GM10266 (cell line): Measurements from ENCODE around the gene PNPLA3.

ENCODE experiments used
- DNase-seq: peaks from one replicate; pipeline ENCODE4 v3.0.0; 2012; ENCODE audit errors: extremely low spot score
- CTCF ChIP-seq: IDR thresholded peaks from 2 replicates; pipeline ENCODE4 v1.5.1; 2012; ENCODE audit warnings: mild to moderate bottlenecking, low read depth; ENCODE audit not compliant: control insufficient read depth, insufficient read depth; ENCODE audit errors: missing control alignments

PNPLA3 gene

GRCh38 chr22:43995057-43995685 is 71.6 kb downstream of the PNPLA3 start:
- TF ChIP-seq CTCF = no peak
- DNase-seq = no peak

- no peak for TF ChIP-seq CTCF
- no peak for DNase-seq
These were observed 72.2 kb downstream of the PNPLA3 start for GRCh38 chr22:43995798-43996169.

- peak; percentile 77 for DNase-seq
- TF ChIP-seq CTCF = no peak
These were observed 72.8 kb downstream of the PNPLA3 start for GRCh38 chr22:43996170-43996980.

- TF ChIP-seq CTCF = no peak
- DNase-seq = no peak
These were observed 73.3 kb downstream of the PNPLA3 start for GRCh38 chr22:43996981-43997265.
